Spinal cord (tissue), 10 donors: Measurements from ENCODE around the gene HOXC12. TPM values are rescaled to one million over a fixed set of nuclear protein-coding genes. Genes with fewer than 3 reads are reported as not detected.

Experiments used
- DNase-seq, 6 donors: peaks; one replicate each; pipeline versions ENCODE4 v3.0.0 to v3.0.0-alpha.2; 2013 to 2015; ENCODE audit warnings: low spot score in 6 of 6, low read depth in 4 of 6
- H3K27ac ChIP-seq: one replicate; pipeline ENCODE4 v1.5.1; 2013; ENCODE audit warnings: low read depth, low read length, control low read depth
- H3K27me3 ChIP-seq: one replicate; pipeline ENCODE4 v1.6.1; 2013; ENCODE audit warnings: low read length; ENCODE audit not compliant: control insufficient read depth, insufficient read depth
- H3K36me3 ChIP-seq: one replicate; pipeline ENCODE4 v1.6.1; 2013; ENCODE audit warnings: low read length; ENCODE audit not compliant: control insufficient read depth, insufficient read depth
- H3K4me1 ChIP-seq: one replicate; pipeline ENCODE4 v1.6.1; 2013; ENCODE audit warnings: low read length; ENCODE audit not compliant: control insufficient read depth, insufficient read depth
- H3K4me3 ChIP-seq: one replicate; pipeline ENCODE4 v1.5.1; 2013; ENCODE audit warnings: low read depth, low read length, control low read depth
- H3K9me3 ChIP-seq: one replicate; pipeline ENCODE4 v1.6.1; 2013; ENCODE audit warnings: low read length; ENCODE audit not compliant: control insufficient read depth, insufficient read depth
- WGBS: methylation state at CpG from one replicate; pipeline ENCODE4 v1.1.5; 2013; ENCODE audit warnings: missing lambda C conversion rate; ENCODE audit not compliant: insufficient coverage; 5-methylcytosine and 5-hydroxymethylcytosine counted together
- polyA plus RNA-seq, 2 donors: library from polyadenylated mRNA; unstranded; fragments of 120-200 nt; gene quantifications; one replicate each; pipeline ENCODE4 v1.2.1, GENCODE V29; 2013; ENCODE audit not compliant: insufficient read length in 2 of 2
- total RNA-seq, 2 donors: library from RNA; depleted of rRNA in 1 of 2; stranded (reverse); fragments of 120-200 nt in 1 of 2; fragments of >200 nt in 1 of 2; gene quantifications; one replicate each; pipeline versions ENCODE4 v1.2.3 to v1.2.4, GENCODE V29; 2013 to 2014
- donor health status: healthy.

The HOXC12 gene
- total and polyA plus RNA-seq, 4 donors, result 2.3 TPM; not detected in 3

DNA sequence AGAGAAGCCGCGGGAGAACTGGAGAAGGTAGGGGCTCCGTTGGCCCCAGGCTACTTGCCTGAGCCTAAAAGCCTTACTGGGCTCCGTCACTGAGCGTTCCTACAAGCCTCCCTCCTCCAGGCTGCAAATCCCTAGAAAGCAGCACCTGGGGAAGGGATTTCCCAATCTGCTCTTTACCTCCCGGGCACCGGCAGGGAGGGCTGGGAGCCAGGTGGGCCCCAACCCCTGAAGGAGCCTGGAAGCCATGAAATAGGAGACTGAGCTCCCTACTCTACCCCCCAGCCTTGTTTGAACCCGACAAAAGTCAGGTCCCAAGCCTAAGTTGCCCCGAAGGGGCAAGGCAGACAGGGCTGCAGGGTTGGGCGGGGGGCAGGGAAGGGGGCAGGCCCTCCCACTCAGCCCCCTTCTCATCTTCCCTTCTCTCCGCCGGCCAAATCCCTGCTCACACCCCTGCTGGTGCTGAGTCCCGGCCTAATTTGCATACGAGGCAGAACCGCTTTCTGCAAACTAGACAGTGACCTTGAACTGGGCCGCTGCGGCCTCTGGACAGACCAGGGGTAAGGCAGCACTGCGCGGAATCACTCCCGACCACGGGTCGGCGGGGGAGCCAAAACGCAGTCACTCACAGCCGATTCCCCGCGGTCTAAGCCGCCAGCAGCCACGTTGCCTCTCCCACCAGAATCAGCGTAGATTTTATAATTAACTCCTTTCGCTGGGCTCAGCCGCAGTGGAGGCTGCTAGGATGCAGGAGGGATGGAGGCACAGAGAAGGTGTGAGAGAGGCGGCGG lies 3.7 kb upstream of the HOXC12 start:
- Histone ChIP-seq H3K9me3 (no peaks in the 10 kb centered on the region), H3K27me3 (peaks cover 99% of the 10 kb centered on the region), H3K27ac (no peak overlapping the region), H3K4me3 (no peak overlapping the region), H3K36me3 (no peaks in the 10 kb centered on the region), H3K4me1 (peaks cover 36% of the 10 kb centered on the region)
- WGBS, result 5% methylated on average over 28 of the region's 34 CpGs
- no peak for DNase-seq

DNA sequence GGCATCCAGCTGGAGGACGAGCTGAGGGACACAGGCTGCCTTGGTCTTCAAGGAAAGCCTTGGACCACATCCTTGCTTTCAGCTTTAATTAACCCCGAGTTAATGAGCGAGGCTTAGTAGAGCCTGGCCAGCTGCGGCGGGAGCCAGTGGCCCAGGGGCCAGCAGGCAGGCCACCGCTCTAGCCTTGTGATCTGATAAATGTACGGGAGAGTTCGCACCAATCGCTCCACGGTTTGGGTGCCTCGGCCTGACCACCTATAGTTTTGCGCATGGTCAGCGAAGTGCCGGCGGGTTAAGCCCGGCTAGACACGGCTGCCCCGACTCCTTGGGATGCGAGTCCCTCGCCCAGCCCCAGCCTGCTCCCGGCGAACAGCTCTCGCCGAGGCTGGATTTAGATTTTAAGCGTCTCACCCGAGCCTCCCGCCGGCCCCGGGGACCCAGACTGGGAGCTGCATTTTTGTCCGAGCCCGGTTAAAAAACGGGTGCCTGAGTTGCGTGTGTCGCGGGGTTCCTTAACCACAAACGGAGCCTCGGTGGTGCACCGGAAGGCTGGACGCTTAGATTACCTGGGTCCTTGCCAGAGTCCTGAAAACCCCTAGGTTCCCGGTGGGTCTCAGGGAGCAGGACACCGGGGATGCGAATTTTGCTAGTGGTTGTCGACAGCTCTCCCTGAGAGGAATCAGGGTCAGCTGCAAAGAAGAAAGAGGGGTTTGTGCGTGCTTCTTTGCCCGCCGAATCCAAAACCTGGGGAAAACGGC lies 2.9 kb upstream of the HOXC12 start:
- Histone ChIP-seq H3K27ac (no peak overlapping the region), H3K9me3 (no peaks in the 10 kb centered on the region), H3K27me3 (peaks cover 99% of the 10 kb centered on the region), H3K4me1 (peaks cover 36% of the 10 kb centered on the region), H3K4me3 (no peak overlapping the region), H3K36me3 (no peaks in the 10 kb centered on the region)
- no peak for DNase-seq
- WGBS, result 3% methylated on average over 47 of the region's 47 CpGs

DNA sequence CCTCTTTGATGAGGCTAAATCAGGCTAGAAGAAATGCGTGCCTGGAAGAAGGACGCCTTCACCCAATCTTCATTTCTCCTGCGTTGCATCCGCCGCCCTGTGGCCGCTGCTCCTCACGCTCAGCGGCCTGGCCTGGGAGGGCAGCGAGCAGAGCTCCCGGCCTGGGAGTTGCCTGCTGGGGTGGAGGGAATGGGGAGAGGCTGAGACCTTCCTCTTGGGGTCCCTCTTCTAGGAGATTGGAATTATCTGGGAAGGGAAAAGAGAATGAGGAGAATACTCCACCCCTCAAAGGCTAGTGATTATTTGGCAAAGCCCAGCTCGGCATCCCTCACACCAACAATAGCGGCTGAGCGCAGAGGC lies 2.4 kb upstream of the HOXC12 start:
- H3K27me3 ChIP-seq, result peaks cover 99% of the 10 kb centered on the region
- no peaks in the 10 kb centered on the region for H3K9me3 ChIP-seq
- no peak overlapping the region for H3K27ac ChIP-seq
- 17% methylated on average over 5 of the region's 13 CpGs for WGBS
- peaks cover 36% of the 10 kb centered on the region for H3K4me1 ChIP-seq
- H3K4me3 ChIP-seq, result no peak overlapping the region
- peak in 1 of 6 donors; percentile 34 for DNase-seq
- H3K36me3 ChIP-seq, result no peaks in the 10 kb centered on the region

DNA sequence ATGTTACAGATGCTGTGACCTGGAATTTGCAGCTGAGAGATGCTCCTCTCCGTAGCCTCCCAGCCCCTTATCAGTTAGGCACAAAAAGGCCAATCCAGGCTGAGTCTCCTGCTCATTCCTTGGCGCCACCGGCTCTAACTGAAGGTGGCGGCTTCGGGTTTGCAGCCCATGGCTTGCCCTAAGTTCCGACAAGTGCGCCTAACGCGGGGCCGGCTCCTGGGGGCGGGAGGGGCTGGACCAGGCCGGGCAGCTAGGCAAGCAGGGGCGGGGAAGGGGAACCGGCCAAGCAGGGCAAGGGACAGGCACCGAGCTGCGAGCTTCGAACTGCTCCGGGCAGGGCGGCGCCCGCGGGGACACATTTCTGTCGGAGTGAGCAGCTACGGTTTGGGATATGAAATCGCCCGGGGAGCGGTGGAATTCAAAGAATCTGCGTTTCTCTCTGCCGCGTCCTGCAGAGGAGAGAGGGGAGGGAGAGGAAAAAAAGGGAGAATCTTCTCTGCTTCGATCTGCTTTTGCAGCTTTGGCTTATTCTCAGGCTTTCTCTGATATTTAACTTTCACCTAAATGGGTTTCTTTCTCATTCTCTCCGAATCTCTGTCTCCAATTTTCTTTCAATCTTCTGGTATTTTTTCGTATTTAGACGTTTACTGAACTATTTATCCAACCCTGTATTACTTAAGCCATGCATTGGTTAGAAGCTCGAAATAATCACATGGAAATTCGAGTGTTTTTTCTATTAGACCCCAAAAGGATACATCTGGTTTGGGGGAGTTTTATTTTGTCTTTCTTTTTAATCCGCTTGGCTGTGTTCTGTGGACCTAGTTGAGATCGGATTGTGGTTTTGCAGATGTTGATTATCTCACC lies 1.6 kb upstream of the HOXC12 start:
- Histone ChIP-seq H3K27me3 (peaks cover 99% of the 10 kb centered on the region), H3K9me3 (no peaks in the 10 kb centered on the region), H3K27ac (no peak overlapping the region), H3K4me3 (no peak overlapping the region), H3K4me1 (peaks cover 36% of the 10 kb centered on the region), H3K36me3 (no peaks in the 10 kb centered on the region)
- DNase-seq, result peak in 1 of 6 donors; percentile 46
- WGBS, result 3% methylated on average over 24 of the region's 38 CpGs

DNA sequence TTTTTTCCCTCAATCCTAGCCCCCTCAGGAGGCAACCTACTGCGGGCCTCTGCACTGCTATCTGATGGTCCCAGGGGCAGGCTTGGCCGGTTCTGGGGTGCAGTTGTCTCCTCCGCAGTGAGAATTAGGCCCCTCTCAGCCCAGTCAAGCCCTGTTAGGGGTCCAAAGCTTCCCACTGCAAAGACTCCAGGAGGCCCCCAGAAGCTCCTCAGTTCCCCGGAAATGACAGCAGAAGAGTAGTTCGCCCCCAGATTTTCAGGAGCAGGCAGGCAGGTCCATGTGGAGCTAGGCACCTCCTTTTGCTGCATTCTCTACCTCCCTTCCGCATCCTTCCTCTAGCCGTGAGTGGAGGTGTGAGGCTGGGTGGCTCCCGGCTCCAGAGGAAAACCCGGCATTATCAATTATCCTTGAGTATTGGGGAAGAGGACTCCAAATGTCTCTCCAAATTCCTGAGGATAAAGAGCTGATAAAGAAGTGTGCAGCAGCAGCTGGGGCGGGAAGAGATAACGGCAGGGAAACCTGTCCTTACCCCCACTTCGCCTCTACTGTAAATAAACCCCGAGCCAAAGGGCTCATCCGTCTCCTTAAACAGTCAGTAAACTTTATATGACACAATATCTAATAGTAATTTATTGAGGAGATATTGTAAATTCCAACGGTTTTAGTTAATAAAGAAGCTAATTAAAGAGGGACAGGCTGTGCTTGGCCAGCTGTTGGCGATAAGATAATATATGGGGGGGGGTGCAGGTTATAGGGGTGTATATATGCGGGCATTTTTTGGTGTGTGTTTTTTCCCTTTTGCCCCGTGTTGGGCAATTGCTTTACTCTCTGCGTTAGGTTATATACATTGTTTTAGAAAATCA lies 641 bp upstream of the HOXC12 start:
- H3K4me1 ChIP-seq, result peaks cover 36% of the 10 kb centered on the region
- no peak overlapping the region for H3K4me3 ChIP-seq
- 19% methylated on average over 5 of the region's 19 CpGs for WGBS
- no peaks in the 10 kb centered on the region for H3K9me3 ChIP-seq
- DNase-seq, result no peak
- H3K27me3 ChIP-seq, result peaks cover 99% of the 10 kb centered on the region
- H3K27ac ChIP-seq, result no peak overlapping the region
- H3K36me3 ChIP-seq, result no peaks in the 10 kb centered on the region

DNA sequence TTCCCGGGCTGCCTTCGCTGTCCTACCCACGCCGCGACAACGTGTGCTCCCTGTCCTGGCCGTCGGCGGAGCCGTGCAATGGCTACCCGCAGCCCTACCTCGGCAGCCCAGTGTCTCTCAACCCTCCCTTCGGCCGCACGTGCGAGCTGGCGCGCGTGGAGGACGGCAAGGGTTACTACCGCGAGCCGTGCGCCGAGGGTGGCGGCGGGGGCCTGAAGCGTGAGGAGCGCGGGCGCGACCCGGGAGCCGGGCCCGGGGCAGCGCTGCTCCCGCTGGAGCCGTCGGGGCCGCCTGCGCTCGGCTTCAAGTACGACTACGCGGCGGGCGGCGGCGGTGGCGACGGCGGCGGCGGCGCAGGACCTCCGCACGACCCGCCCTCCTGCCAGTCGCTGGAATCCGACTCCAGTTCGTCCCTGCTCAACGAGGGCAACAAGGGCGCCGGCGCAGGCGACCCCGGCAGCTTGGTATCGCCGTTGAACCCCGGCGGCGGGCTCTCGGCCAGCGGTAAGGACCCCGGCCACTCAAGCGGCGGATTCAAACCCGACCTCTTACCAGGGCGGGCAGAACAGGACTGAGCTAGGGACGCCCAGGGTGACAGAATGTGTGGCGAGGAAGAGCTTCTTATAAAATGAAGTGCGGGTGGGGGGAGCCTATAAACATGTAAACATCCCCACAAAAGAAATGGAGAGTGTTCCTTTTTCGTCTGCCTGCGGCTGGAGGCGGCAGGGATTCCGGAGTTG lies 503 bp downstream of the HOXC12 start:
- under 1% methylated on average over 75 of the region's 86 CpGs for WGBS
- DNase-seq, result no peak
- H3K4me3 ChIP-seq, result no peak overlapping the region
- H3K27me3 ChIP-seq, result peaks cover 99% of the 10 kb centered on the region
- no peak overlapping the region for H3K27ac ChIP-seq
- no peaks in the 10 kb centered on the region for H3K36me3 ChIP-seq
- peaks cover 30% of the 10 kb centered on the region for H3K4me1 ChIP-seq
- H3K9me3 ChIP-seq, result no peaks in the 10 kb centered on the region

DNA sequence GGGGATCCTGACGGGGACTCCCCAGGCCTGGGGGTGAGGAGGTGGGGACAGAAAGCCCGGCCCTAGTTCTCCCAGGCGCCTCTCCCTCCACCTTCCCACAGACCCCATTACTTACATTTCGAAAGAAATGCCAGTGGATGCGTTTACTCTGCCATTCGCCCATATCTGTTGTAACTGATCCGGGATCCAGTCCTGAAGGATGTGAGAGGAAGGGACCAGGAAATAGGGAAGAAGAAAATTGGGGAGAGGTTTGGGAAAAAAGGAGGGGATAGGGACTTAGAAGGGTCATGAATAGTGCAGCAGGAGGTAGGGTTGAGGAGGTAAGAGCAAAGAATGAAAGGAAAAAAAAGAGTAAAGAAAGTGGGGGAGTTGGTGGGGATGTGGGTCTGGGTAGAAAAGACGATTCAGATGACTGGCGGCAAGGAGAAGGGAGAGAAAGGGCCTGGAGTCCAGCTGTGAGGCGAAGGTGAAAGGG lies 1.1 kb downstream of the HOXC12 start:
- H3K9me3 ChIP-seq, result no peaks in the 10 kb centered on the region
- 4% methylated on average over 6 of the region's 10 CpGs for WGBS
- H3K36me3 ChIP-seq, result no peaks in the 10 kb centered on the region
- H3K27me3 ChIP-seq, result peaks cover 99% of the 10 kb centered on the region
- no peak for DNase-seq
- peaks cover 31% of the 10 kb centered on the region for H3K4me1 ChIP-seq
- H3K4me3 ChIP-seq, result no peak overlapping the region
- H3K27ac ChIP-seq, result no peak overlapping the region

DNA sequence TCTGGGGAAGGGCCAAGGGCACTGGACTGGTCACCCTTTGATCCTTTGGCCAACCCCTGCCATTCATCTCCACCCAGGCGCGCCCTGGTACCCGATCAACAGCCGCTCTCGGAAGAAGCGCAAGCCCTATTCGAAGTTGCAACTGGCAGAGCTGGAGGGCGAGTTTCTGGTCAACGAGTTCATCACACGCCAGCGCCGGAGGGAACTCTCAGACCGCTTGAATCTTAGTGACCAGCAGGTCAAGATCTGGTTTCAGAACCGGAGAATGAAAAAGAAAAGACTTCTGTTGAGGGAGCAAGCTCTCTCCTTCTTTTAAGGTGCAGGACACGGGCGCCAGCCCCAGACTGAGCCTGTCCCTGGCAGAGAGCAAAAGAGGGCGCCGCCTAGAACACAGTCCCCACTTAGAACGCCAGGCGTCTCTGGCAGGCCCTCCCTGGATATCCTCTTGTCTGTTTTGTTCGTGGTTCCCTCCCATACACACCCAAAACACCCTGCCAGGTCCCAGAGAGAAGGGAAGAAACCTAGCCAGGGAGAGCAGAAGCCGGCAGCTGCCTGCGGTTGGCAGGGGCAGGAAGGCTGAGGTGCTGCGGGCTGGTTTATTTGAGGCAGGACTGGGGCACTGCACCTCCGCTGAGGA lies 1.7 kb downstream of the HOXC12 start:
- Histone ChIP-seq H3K36me3 (no peaks in the 10 kb centered on the region), H3K27me3 (peaks cover 99% of the 10 kb centered on the region), H3K4me1 (peaks cover 31% of the 10 kb centered on the region), H3K27ac (no peak overlapping the region), H3K9me3 (no peaks in the 10 kb centered on the region), H3K4me3 (no peak overlapping the region)
- WGBS, result 4% methylated on average over 24 of the region's 25 CpGs
- no peak for DNase-seq
